ENCODE results near the gene RHOBTB3.

Gene RHOBTB3

GRCh38 chr5:95759005-95759404 is 27.9 kb downstream of the RHOBTB3 start:
- Histone ChIP-seq H3K36me3 (peaks cover 24% of the 10 kb centered on the region), H3K27me3 (ENCODE audit: insufficient read depth, low read depth, severe bottlenecking) (no peaks in the 10 kb centered on the region), H3K9me3 (ENCODE audit: severe bottlenecking) (no peaks in the 10 kb centered on the region), H3K4me3 (ENCODE audit: low read depth, low read length) (no peak overlapping the region), H3K27ac (no peak overlapping the region)
- no peak for TF ChIP-seq CTCF (IDR thresholded peaks at IDR 0.05; ENCODE audit: low read depth, low read length)
- no peak for DNase-seq

GRCh38 chr5:95759634-95760033 is 28.5 kb downstream of the RHOBTB3 start:
- TF ChIP-seq CTCF (IDR thresholded peaks at IDR 0.05; ENCODE audit: low read depth, low read length), result no peak

GRCh38 chr5:95760273-95761191 is 29.4 kb downstream of the RHOBTB3 start:
- Histone ChIP-seq H3K27me3 (ENCODE audit: insufficient read depth, low read depth, severe bottlenecking) (no peaks in the 10 kb centered on the region), H3K4me3 (ENCODE audit: low read depth, low read length) (no peak overlapping the region), H3K36me3 (peaks cover 14% of the 10 kb centered on the region), H3K9me3 (ENCODE audit: severe bottlenecking) (no peaks in the 10 kb centered on the region), H3K27ac (no peak overlapping the region)
- DNase-seq, result no peak
- TF ChIP-seq CTCF (IDR thresholded peaks at IDR 0.05; ENCODE audit: low read depth, low read length), result no peak

More at GRCh38 chr5:95759634-95760033, 28.5 kb downstream of the RHOBTB3 start:
- H3K9me3 ChIP-seq (ENCODE audit: severe bottlenecking), result no peaks in the 10 kb centered on the region
- H3K27me3 ChIP-seq (ENCODE audit: insufficient read depth, low read depth, severe bottlenecking), result no peaks in the 10 kb centered on the region
- DNase-seq, result no peak
- no peak overlapping the region for H3K27ac ChIP-seq
- peaks cover 19% of the 10 kb centered on the region for H3K36me3 ChIP-seq
- H3K4me3 ChIP-seq (ENCODE audit: low read depth, low read length), result no peak overlapping the region

GRCh38 chr5:95761771-95762651 is 30.9 kb downstream of the RHOBTB3 start:
- no peak overlapping the region for H3K27ac ChIP-seq

GRCh38 chr5:95762652-95763041 is 31.5 kb downstream of the RHOBTB3 start:
- Histone ChIP-seq H3K27me3 (ENCODE audit: insufficient read depth, low read depth, severe bottlenecking) (no peaks in the 10 kb centered on the region), H3K27ac (no peak overlapping the region), H3K9me3 (ENCODE audit: severe bottlenecking) (no peaks in the 10 kb centered on the region), H3K36me3 (peaks cover 1% of the 10 kb centered on the region), H3K4me3 (ENCODE audit: low read depth, low read length) (no peak overlapping the region)
- TF ChIP-seq CTCF (IDR thresholded peaks at IDR 0.05; ENCODE audit: low read depth, low read length), result no peak
- no peak for DNase-seq

More at GRCh38 chr5:95761771-95762651, 30.9 kb downstream of the RHOBTB3 start:
- TF ChIP-seq CTCF (IDR thresholded peaks at IDR 0.05; ENCODE audit: low read depth, low read length), result no peak
- Histone ChIP-seq H3K9me3 (ENCODE audit: severe bottlenecking) (no peaks in the 10 kb centered on the region), H3K36me3 (peaks cover under 1% of the 10 kb centered on the region; the same call in 1 of the 2 replicates), H3K27me3 (ENCODE audit: insufficient read depth, low read depth, severe bottlenecking) (no peaks in the 10 kb centered on the region), H3K4me3 (ENCODE audit: low read depth, low read length) (no peak overlapping the region)
- DNase-seq, result peak; percentile 16

Data from WERI-Rb-1 (cell line).